Panc1 (cell line): Measurements from ENCODE around the gene SMPD1.

Experiments
- POLR2AphosphoS5 ChIP-seq: IDR thresholded peaks from 2 replicates; pipeline ENCODE4 v1.6.1; 2012; ENCODE audit warnings: mild to moderate bottlenecking, low read depth, low read length, moderate library complexity
- SIN3A ChIP-seq: IDR thresholded peaks from 2 replicates; pipeline ENCODE4 v1.6.1; 2012; ENCODE audit warnings: low read depth, mild to moderate bottlenecking, low read length, moderate library complexity, borderline replicate concordance; ENCODE audit not compliant: insufficient read depth
- TCF7L2 ChIP-seq: IDR thresholded peaks from 2 replicates; pipeline ENCODE4 v1.6.1; 2011; ENCODE audit warnings: mild to moderate bottlenecking, low read depth, low read length, inconsistent platforms
- TF ChIP-seq, protein P1 (sequence below): fragments of 450-650 bp; IDR thresholded peaks from 2 replicates; pipeline ENCODE4 v1.5.1; 2017; ENCODE audit warnings: mild to moderate bottlenecking
- TF ChIP-seq, protein P2 (sequence below), 2 experiments: IDR thresholded peaks; 2 replicates each; pipeline ENCODE4 v1.6.1; 2011 to 2012; ENCODE audit warnings: low read depth in 2 of 2, control low read depth in 1 of 2, low read length in 1 of 2, mild to moderate bottlenecking in 1 of 2, moderate library complexity in 1 of 2; ENCODE audit not compliant: insufficient read depth in 1 of 2

DNA sequence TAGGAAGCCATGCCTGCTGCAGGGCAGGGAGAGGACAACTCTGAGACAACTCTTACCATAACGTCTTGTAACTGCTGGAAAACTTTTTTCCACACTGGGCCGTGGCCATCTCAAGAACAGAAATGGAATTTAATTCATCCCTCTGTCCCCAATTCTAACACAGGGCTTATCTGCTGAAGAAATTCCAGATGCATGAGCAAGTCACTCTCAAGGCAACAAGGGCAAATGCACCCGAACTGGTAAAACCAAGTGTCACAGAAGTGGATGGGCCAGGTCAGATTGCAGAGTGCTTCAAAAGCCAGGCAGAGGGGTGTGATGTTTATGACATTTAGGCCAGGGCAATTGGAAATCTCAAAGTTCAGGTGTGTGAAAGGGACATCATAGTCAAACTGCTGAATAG lies 7.4 kb downstream of the SMPD1 start:
- TF ChIP-seq, protein P1, sequence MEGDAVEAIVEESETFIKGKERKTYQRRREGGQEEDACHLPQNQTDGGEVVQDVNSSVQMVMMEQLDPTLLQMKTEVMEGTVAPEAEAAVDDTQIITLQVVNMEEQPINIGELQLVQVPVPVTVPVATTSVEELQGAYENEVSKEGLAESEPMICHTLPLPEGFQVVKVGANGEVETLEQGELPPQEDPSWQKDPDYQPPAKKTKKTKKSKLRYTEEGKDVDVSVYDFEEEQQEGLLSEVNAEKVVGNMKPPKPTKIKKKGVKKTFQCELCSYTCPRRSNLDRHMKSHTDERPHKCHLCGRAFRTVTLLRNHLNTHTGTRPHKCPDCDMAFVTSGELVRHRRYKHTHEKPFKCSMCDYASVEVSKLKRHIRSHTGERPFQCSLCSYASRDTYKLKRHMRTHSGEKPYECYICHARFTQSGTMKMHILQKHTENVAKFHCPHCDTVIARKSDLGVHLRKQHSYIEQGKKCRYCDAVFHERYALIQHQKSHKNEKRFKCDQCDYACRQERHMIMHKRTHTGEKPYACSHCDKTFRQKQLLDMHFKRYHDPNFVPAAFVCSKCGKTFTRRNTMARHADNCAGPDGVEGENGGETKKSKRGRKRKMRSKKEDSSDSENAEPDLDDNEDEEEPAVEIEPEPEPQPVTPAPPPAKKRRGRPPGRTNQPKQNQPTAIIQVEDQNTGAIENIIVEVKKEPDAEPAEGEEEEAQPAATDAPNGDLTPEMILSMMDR, result no peak
- TF ChIP-seq POLR2AphosphoS5 (no peak), SIN3A (no peak), TCF7L2 (no peak)
- TF ChIP-seq, protein P2, sequence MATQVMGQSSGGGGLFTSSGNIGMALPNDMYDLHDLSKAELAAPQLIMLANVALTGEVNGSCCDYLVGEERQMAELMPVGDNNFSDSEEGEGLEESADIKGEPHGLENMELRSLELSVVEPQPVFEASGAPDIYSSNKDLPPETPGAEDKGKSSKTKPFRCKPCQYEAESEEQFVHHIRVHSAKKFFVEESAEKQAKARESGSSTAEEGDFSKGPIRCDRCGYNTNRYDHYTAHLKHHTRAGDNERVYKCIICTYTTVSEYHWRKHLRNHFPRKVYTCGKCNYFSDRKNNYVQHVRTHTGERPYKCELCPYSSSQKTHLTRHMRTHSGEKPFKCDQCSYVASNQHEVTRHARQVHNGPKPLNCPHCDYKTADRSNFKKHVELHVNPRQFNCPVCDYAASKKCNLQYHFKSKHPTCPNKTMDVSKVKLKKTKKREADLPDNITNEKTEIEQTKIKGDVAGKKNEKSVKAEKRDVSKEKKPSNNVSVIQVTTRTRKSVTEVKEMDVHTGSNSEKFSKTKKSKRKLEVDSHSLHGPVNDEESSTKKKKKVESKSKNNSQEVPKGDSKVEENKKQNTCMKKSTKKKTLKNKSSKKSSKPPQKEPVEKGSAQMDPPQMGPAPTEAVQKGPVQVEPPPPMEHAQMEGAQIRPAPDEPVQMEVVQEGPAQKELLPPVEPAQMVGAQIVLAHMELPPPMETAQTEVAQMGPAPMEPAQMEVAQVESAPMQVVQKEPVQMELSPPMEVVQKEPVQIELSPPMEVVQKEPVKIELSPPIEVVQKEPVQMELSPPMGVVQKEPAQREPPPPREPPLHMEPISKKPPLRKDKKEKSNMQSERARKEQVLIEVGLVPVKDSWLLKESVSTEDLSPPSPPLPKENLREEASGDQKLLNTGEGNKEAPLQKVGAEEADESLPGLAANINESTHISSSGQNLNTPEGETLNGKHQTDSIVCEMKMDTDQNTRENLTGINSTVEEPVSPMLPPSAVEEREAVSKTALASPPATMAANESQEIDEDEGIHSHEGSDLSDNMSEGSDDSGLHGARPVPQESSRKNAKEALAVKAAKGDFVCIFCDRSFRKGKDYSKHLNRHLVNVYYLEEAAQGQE (IDR thresholded peaks at IDR 0.05; ENCODE audit: insufficient read depth in 1 of 2, low read depth in 2 of 2, low read length in 1 of 2), result no peak
